SK-N-SH (cell line): ENCODE results near the gene OBP2A. TPM values are rescaled to one million over a fixed set of nuclear protein-coding genes. Genes with fewer than 3 reads are reported as not detected.

ENCODE experiments used
- CTCF ChIA-PET: fragments of 300-600, 350-600 bp; formaldehyde crosslinking; extraction: SDS; loops from one replicate; lab custom pipeline; 2021; lab: Yijun Ruan, JAX
- POLR2A ChIA-PET: fragments of 350-600 bp; sonication (Branson Sonifier 250); formaldehyde crosslinking; extraction: SDS; loops from one replicate; lab custom pipeline; 2020; ENCODE audit warnings: antibody characterized with exemption, inconsistent platforms; lab: Yijun Ruan, JAX
- DNase-seq: peaks from one replicate; pipeline ENCODE4 v3.0.0; 2012
- H2AFZ ChIP-seq: fragments of 200-600 bp; sonication (generic); 2 replicates; pipeline ENCODE4 v1.8.1; 2016; ENCODE audit warnings: antibody characterized with exemption, mild to moderate bottlenecking, low read depth
- H3F3A ChIP-seq: fragments of 200-600 bp; sonication (generic); replicated peaks from 2 replicates; pipeline ENCODE3; 2016; ENCODE audit warnings: antibody characterized with exemption, mild to moderate bottlenecking; ENCODE audit not compliant: insufficient read depth
- H3K27ac ChIP-seq, 2 experiments: fragments of 200-500 bp in 1 of 2; fragments of 200-600 bp in 1 of 2; sonication (Bioruptor generic) in 1 of 2; sonication (generic), shearing (Covaris generic) in 1 of 2; 2 replicates each; pipeline versions ENCODE4 v1.5.1 to v1.6.1; 2014 to 2016; ENCODE audit warnings: low read depth in 2 of 2, inconsistent platforms in 1 of 2, low read length in 1 of 2, mild to moderate bottlenecking in 1 of 2, mixed read lengths in 1 of 2
- H3K27me3 ChIP-seq: fragments of 200-600 bp; sonication (generic), shearing (Covaris generic); 2 replicates; pipeline ENCODE4 v1.6.1; 2016; ENCODE audit warnings: mixed run types; ENCODE audit not compliant: insufficient read depth
- H3K36me3 ChIP-seq, 2 experiments: fragments of 200-500 bp in 1 of 2; fragments of 200-600 bp in 1 of 2; sonication (Bioruptor generic) in 1 of 2; sonication (generic) in 1 of 2; replicated peaks in 1 of 2; 2 replicates each; pipeline versions ENCODE3 to v1.5.1; 2014 to 2016; ENCODE audit warnings: low read length in 1 of 2, mild to moderate bottlenecking in 1 of 2; ENCODE audit not compliant: insufficient read depth in 2 of 2, control insufficient read depth in 1 of 2
- H3K4me1 ChIP-seq, 2 experiments: fragments of 200-500 bp in 1 of 2; fragments of 200-600 bp in 1 of 2; sonication (Bioruptor generic) in 1 of 2; sonication (generic), shearing (Covaris generic) in 1 of 2; 2 replicates each; pipeline versions ENCODE4 v1.5.1 to v1.6.1; 2014 to 2016; ENCODE audit warnings: low read depth in 1 of 2, low read length in 1 of 2, mixed run types in 1 of 2; ENCODE audit not compliant: insufficient read depth in 2 of 2, control insufficient read depth in 1 of 2
- H3K4me2 ChIP-seq: fragments of 200-600 bp; sonication (generic), shearing (Covaris generic); 2 replicates; pipeline ENCODE4 v1.6.1; 2017; ENCODE audit warnings: mixed run types
- H3K4me3 ChIP-seq, 2 experiments: fragments of 200-500 bp in 1 of 2; fragments of 200-600 bp in 1 of 2; sonication (Bioruptor generic) in 1 of 2; sonication (generic), shearing (Covaris generic) in 1 of 2; 2 replicates each; pipeline versions ENCODE4 v1.5.1 to v1.8.1; 2014 to 2016; ENCODE audit warnings: low read depth in 2 of 2, inconsistent platforms in 1 of 2, low read length in 1 of 2, mild to moderate bottlenecking in 1 of 2, mixed read lengths in 1 of 2, moderate library complexity in 1 of 2
- H3K79me2 ChIP-seq: fragments of 200-600 bp; sonication (generic); 2 replicates; pipeline ENCODE4 v1.8.1; 2017; ENCODE audit warnings: mild to moderate bottlenecking; ENCODE audit not compliant: insufficient read depth
- H3K9ac ChIP-seq: fragments of 200-600 bp; sonication (generic); 2 replicates; pipeline ENCODE4 v1.6.1; 2017; ENCODE audit warnings: mixed run types
- H3K9me2 ChIP-seq: fragments of 200-600 bp; sonication (generic); 2 replicates; pipeline ENCODE4 v1.6.1; 2017; ENCODE audit warnings: mixed run types
- H3K9me3 ChIP-seq: fragments of 200-600 bp; sonication (generic); 2 replicates; pipeline ENCODE4 v1.6.1; 2017; ENCODE audit warnings: mixed run types, mild to moderate bottlenecking, moderate library complexity
- H4K20me1 ChIP-seq: fragments of 200-600 bp; sonication (generic); 2 replicates; pipeline ENCODE4 v1.6.1; 2017; ENCODE audit warnings: mild to moderate bottlenecking, mixed run types; ENCODE audit not compliant: insufficient read depth
- CHD2 ChIP-seq: fragments of 150-350 bp; IDR thresholded peaks from 2 replicates; pipeline ENCODE4 v1.6.1; 2018; ENCODE audit warnings: low read length; ENCODE audit not compliant: partially characterized antibody
- ELF1 ChIP-seq: IDR thresholded peaks from 2 replicates; pipeline ENCODE4 v1.4.0; 2012
- EP300 ChIP-seq, 2 experiments: IDR thresholded peaks; 2 replicates each; pipeline versions ENCODE4 v1.4.0 to v1.6.1; 2012; ENCODE audit warnings: borderline replicate concordance in 1 of 2, low read depth in 1 of 2, low read length in 1 of 2
- EZH2phosphoT487 ChIP-seq: fragments of 200-600 bp; sonication (generic); IDR thresholded peaks from 2 replicates; pipeline ENCODE4 v1.6.1; 2017; ENCODE audit warnings: low read depth, mixed run types, mild to moderate bottlenecking, antibody characterized with exemption, moderate library complexity, borderline replicate concordance
- FOXJ3 ChIP-seq: sonication (generic); formaldehyde crosslinking; IDR thresholded peaks from 2 replicates; pipeline ENCODE4 v1.5.1; 2020; ENCODE audit warnings: mild to moderate bottlenecking, missing genetic modification reagents
- GATA2 ChIP-seq: sonication (generic); formaldehyde crosslinking; IDR thresholded peaks from 2 replicates; pipeline ENCODE4 v1.5.0; 2020; ENCODE audit warnings: mild to moderate bottlenecking, missing genetic modification reagents
- NFIC ChIP-seq: IDR thresholded peaks from 2 replicates; pipeline ENCODE4 v1.4.0; 2012; ENCODE audit warnings: borderline replicate concordance
- PBX3 ChIP-seq: IDR thresholded peaks from 2 replicates; pipeline ENCODE4; 2012
- POLR2AphosphoS5 ChIP-seq: IDR thresholded peaks from 2 replicates; pipeline ENCODE4 v1.6.1; 2012; ENCODE audit warnings: low read depth, low read length
- REST ChIP-seq: IDR thresholded peaks from 2 replicates; pipeline ENCODE4 v1.6.1; 2012; ENCODE audit warnings: mild to moderate bottlenecking, low read depth, low read length, moderate library complexity
- RXRA ChIP-seq: IDR thresholded peaks from 2 replicates; pipeline ENCODE4 v1.4.0; 2012; ENCODE audit warnings: low read depth, mild to moderate bottlenecking, borderline replicate concordance
- SIN3A ChIP-seq: IDR thresholded peaks from 2 replicates; pipeline ENCODE4 v1.6.1; 2012; ENCODE audit warnings: low read depth, mild to moderate bottlenecking, low read length, moderate library complexity, borderline replicate concordance
- TCF12 ChIP-seq: IDR thresholded peaks from 2 replicates; pipeline ENCODE4 v1.4.0; 2012
- TEAD4 ChIP-seq: IDR thresholded peaks from 2 replicates; pipeline ENCODE4 v1.4.0; 2012; ENCODE audit warnings: mild to moderate bottlenecking, borderline replicate concordance; ENCODE audit not compliant: insufficient read depth
- USF1 ChIP-seq: IDR thresholded peaks from 2 replicates; pipeline ENCODE4 v1.4.0; 2012; ENCODE audit warnings: low read depth, borderline replicate concordance
- YY1 ChIP-seq: IDR thresholded peaks from 2 replicates; pipeline ENCODE4 v1.4.0; 2012; ENCODE audit warnings: low read depth, mild to moderate bottlenecking
- whole genome bisulfite sequencing: methylation state at CpG from one replicate; pipeline ENCODE4 v1.1.6; 2017; ENCODE audit warnings: low lambda C conversion rate; 5-methylcytosine and 5-hydroxymethylcytosine counted together
- polyA plus RNA-seq, 3 experiments: library from polyadenylated mRNA; depleted of rRNA; stranded (reverse); fragments of >200 nt; gene quantifications; 2 replicates each; pipeline ENCODE4 v1.2.3, GENCODE V29; 2012
- TF ChIP-seq, protein P1 (sequence below): IDR thresholded peaks from 2 replicates; pipeline ENCODE4 v1.4.0; 2012; ENCODE audit warnings: low read depth
- TF ChIP-seq, protein P2 (sequence below): fragments of 150-350 bp; IDR thresholded peaks from 2 replicates; pipeline ENCODE4 v1.6.1; 2016; ENCODE audit warnings: mild to moderate bottlenecking, low read depth, low read length
- TF ChIP-seq, protein P3 (sequence below): fragments of 150-350 bp; IDR thresholded peaks from 2 replicates; pipeline ENCODE4 v1.6.1; 2017; ENCODE audit warnings: antibody characterized with exemption, low read length, low read depth, borderline replicate concordance
- TF ChIP-seq, protein P4 (sequence below): IDR thresholded peaks from 2 replicates; pipeline ENCODE4 v1.4.0; 2012; ENCODE audit warnings: low read depth, borderline replicate concordance

The OBP2A gene
- polyA plus RNA-seq, 1 of the 3 experiments (the other 2 are of a cell fraction) = not detected

GRCh38 chr9:135523521-135524129, 22.3 kb upstream of the OBP2A start:
- DNase-seq = no peak
- POLR2A ChIA-PET = no interaction called here
- TF ChIP-seq, protein P1, sequence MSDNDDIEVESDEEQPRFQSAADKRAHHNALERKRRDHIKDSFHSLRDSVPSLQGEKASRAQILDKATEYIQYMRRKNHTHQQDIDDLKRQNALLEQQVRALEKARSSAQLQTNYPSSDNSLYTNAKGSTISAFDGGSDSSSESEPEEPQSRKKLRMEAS = no peak
- no peak for TF ChIP-seq TCF12
- no peak for TF ChIP-seq FOXJ3 (CRISPR knock-in tag)
- TF ChIP-seq GATA2 = no peak
- TF ChIP-seq RXRA = no peak
- no peak for TF ChIP-seq PBX3
- TF ChIP-seq YY1 = no peak
- TF ChIP-seq USF1 = no peak
- TF ChIP-seq EP300 (IDR thresholded peaks at IDR 0.05; ENCODE audit: borderline replicate concordance in 1 of 2, low read depth in 1 of 2, low read length in 1 of 2) = no peak
- TF ChIP-seq CHD2 = no peak
- no peak for TF ChIP-seq EZH2phosphoT487
- TF ChIP-seq NFIC = no peak
- TF ChIP-seq REST = no peak
- TF ChIP-seq, protein P2, sequence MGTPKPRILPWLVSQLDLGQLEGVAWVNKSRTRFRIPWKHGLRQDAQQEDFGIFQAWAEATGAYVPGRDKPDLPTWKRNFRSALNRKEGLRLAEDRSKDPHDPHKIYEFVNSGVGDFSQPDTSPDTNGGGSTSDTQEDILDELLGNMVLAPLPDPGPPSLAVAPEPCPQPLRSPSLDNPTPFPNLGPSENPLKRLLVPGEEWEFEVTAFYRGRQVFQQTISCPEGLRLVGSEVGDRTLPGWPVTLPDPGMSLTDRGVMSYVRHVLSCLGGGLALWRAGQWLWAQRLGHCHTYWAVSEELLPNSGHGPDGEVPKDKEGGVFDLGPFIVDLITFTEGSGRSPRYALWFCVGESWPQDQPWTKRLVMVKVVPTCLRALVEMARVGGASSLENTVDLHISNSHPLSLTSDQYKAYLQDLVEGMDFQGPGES = no peak
- TF ChIP-seq SIN3A = no peak
- TF ChIP-seq ELF1 = no peak
- TF ChIP-seq, protein P3, sequence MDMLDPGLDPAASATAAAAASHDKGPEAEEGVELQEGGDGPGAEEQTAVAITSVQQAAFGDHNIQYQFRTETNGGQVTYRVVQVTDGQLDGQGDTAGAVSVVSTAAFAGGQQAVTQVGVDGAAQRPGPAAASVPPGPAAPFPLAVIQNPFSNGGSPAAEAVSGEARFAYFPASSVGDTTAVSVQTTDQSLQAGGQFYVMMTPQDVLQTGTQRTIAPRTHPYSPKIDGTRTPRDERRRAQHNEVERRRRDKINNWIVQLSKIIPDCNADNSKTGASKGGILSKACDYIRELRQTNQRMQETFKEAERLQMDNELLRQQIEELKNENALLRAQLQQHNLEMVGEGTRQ = no peak
- no peak for TF ChIP-seq POLR2AphosphoS5
- TF ChIP-seq, protein P4, sequence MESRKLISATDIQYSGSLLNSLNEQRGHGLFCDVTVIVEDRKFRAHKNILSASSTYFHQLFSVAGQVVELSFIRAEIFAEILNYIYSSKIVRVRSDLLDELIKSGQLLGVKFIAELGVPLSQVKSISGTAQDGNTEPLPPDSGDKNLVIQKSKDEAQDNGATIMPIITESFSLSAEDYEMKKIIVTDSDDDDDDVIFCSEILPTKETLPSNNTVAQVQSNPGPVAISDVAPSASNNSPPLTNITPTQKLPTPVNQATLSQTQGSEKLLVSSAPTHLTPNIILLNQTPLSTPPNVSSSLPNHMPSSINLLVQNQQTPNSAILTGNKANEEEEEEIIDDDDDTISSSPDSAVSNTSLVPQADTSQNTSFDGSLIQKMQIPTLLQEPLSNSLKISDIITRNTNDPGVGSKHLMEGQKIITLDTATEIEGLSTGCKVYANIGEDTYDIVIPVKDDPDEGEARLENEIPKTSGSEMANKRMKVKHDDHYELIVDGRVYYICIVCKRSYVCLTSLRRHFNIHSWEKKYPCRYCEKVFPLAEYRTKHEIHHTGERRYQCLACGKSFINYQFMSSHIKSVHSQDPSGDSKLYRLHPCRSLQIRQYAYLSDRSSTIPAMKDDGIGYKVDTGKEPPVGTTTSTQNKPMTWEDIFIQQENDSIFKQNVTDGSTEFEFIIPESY = no peak
- TF ChIP-seq TEAD4 = no peak

More at GRCh38 chr9:135523521-135524129, 22.3 kb upstream of the OBP2A start:
- Histone ChIP-seq H3K4me2 (no peak overlapping the region), H3K79me2 (no peaks in the 10 kb centered on the region), H3K9me3 (no peaks in the 10 kb centered on the region), H3K9me2 (no peaks in the 10 kb centered on the region), H2AFZ (no peak overlapping the region), H3K27me3 (no peaks in the 10 kb centered on the region), H3K27ac (no peak overlapping the region), H3K9ac (no peak overlapping the region), H3K4me1 (no peaks in the 10 kb centered on the region; a peak in 1 of 4 replicates), H3K4me3 (no peak overlapping the region), H4K20me1 (no peaks in the 10 kb centered on the region), H3F3A (no peaks in the 10 kb centered on the region), H3K36me3 (no peaks in the 10 kb centered on the region)
- CTCF ChIA-PET = interaction anchor here (1.3 to 1.9 kb wide), 2 partner anchors 19 to 24 kb away, joined by 4 read pairs; partner anchors contain the start of gene MRPS2
- WGBS = 74% methylated on average over 13 of the region's 21 CpGs
